ENCODE measurements around the gene WWOX. TPM values are rescaled to one million over a fixed set of nuclear protein-coding genes. Genes with fewer than 3 reads are reported as not detected.

The WWOX gene
- total and polyA plus RNA-seq, 2 donors (not counting 3 experiments of a cell fraction or from before 2014, with no cell fraction given) = 6.2 to 12.5 TPM

GRCh38 chr16:78431701-78432100 lies 332.2 kb downstream of the WWOX start:
- BruUV-seq (replicated peaks) = no TSS peak
- H3K36me3 ChIP-seq (ENCODE audit: control insufficient read depth in 2 of 2, extremely low read depth in 1 of 2, insufficient read depth in 2 of 2, low read length in 2 of 2) = no peaks in the 10 kb centered on the region
- H2AFZ ChIP-seq (ENCODE audit: low read depth, low read length) = no peak overlapping the region
- ChIA-PET POLR2A (no interaction called here), CTCF (no interaction called here)
- no peak for DNase-seq (ENCODE audit: low read depth, low spot score)
- no peaks in the 10 kb centered on the region for H3K27me3 ChIP-seq (ENCODE audit: control insufficient read depth in 2 of 2, insufficient read depth in 2 of 2, low read length in 2 of 2)
- no peak overlapping the region for H3K4me2 ChIP-seq (ENCODE audit: insufficient read depth, low read length)
- H3K79me2 ChIP-seq (ENCODE audit: control insufficient read depth, insufficient read depth, low read length) = no peaks in the 10 kb centered on the region
- no peaks in the 10 kb centered on the region for H3K4me1 ChIP-seq (ENCODE audit: control insufficient read depth, extremely low read depth, insufficient read depth, low read length)
- H3K9me1 ChIP-seq (replicated peaks; ENCODE audit: control insufficient read depth, extremely low read depth, insufficient read depth, low read length) = no peaks in the 10 kb centered on the region
- intact Hi-C loops (cut with micrococcal nuclease) (no loop called here), dilution Hi-C loops (cut with MboI; ENCODE audit: extremely low pct_ligation_motif_present, low sequenced_read_pairs) (no loop called here)
- no peaks in the 10 kb centered on the region for H4K20me1 ChIP-seq (replicated peaks; ENCODE audit: control insufficient read depth, extremely low read depth, insufficient read depth, low read length)
- no peak overlapping the region for H3K4me3 ChIP-seq (replicated peaks in 1 of 3; ENCODE audit: insufficient read depth in 1 of 3, low read depth in 1 of 3, low read length in 3 of 3)
- no peak for FAIRE-seq
- peaks cover 2% of the 10 kb centered on the region for H3K9me3 ChIP-seq (replicated peaks; ENCODE audit: control insufficient read depth, insufficient read depth, low read length)
- TF ChIP-seq POLR2AphosphoS5 (IDR thresholded peaks at IDR 0.05; ENCODE audit: insufficient read depth, low read depth, low read length) (no peak), POLR2A (IDR thresholded peaks at IDR 0.05; ENCODE audit: low read depth, low read length) (no peak)
- TF ChIP-seq, protein P1, sequence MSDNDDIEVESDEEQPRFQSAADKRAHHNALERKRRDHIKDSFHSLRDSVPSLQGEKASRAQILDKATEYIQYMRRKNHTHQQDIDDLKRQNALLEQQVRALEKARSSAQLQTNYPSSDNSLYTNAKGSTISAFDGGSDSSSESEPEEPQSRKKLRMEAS (IDR thresholded peaks at IDR 0.05; ENCODE audit: insufficient read depth, insufficient read length) = no peak
- H3K27ac ChIP-seq (ENCODE audit: insufficient read depth, low read depth, low read length) = no peak overlapping the region
- H3K9ac ChIP-seq (replicated peaks; ENCODE audit: extremely low read depth, insufficient read depth, low read length) = no peak overlapping the region

DNA sequence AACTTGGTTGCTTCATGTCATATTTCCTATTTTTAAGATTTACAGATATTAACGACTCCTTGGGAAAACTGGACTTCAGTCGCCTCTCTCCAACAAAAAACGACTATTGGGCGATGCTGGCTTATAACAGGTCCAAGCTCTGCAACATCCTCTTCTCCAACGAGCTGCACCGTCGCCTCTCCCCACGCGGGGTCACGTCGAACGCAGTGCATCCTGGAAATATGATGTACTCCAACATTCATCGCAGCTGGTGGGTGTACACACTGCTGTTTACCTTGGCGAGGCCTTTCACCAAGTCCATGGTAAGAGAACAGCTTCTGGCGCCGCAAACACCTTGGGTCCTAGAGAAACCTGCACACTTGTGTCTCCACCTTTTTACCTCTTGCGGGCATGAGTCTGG lies 333.0 kb downstream of the WWOX start:
- no peak overlapping the region for H3K27ac ChIP-seq (ENCODE audit: insufficient read depth, low read depth, low read length)
- peaks cover 2% of the 10 kb centered on the region for H3K9me3 ChIP-seq (replicated peaks; ENCODE audit: control insufficient read depth, insufficient read depth, low read length)
- intact Hi-C loops (cut with micrococcal nuclease) (no loop called here), dilution Hi-C loops (cut with MboI; ENCODE audit: extremely low pct_ligation_motif_present, low sequenced_read_pairs) (no loop called here)
- no peak overlapping the region for H3K4me2 ChIP-seq (ENCODE audit: insufficient read depth, low read length)
- no peaks in the 10 kb centered on the region for H3K36me3 ChIP-seq (ENCODE audit: control insufficient read depth in 2 of 2, extremely low read depth in 1 of 2, insufficient read depth in 2 of 2, low read length in 2 of 2)
- ChIA-PET POLR2A (no interaction called here), CTCF (no interaction called here)
- H3K4me1 ChIP-seq (ENCODE audit: control insufficient read depth, extremely low read depth, insufficient read depth, low read length) = no peaks in the 10 kb centered on the region
- H2AFZ ChIP-seq (ENCODE audit: low read depth, low read length) = no peak overlapping the region
- no peak for FAIRE-seq
- no TSS peak for BruUV-seq (replicated peaks)
- no peak for DNase-seq (ENCODE audit: low read depth, low spot score)
- no peak overlapping the region for H3K4me3 ChIP-seq (replicated peaks in 1 of 3; ENCODE audit: insufficient read depth in 1 of 3, low read depth in 1 of 3, low read length in 3 of 3)
- H3K9me1 ChIP-seq (replicated peaks; ENCODE audit: control insufficient read depth, extremely low read depth, insufficient read depth, low read length) = no peaks in the 10 kb centered on the region
- no peak overlapping the region for H3K9ac ChIP-seq (replicated peaks; ENCODE audit: extremely low read depth, insufficient read depth, low read length)
- TF ChIP-seq POLR2AphosphoS5 (IDR thresholded peaks at IDR 0.05; ENCODE audit: insufficient read depth, low read depth, low read length) (no peak), FOS (IDR thresholded peaks at IDR 0.05; ENCODE audit: borderline replicate concordance, insufficient read depth, low read length) (no peak), JUN (IDR thresholded peaks at IDR 0.05; ENCODE audit: borderline replicate concordance, insufficient read depth, insufficient read length, low read depth) (no peak)
- TF ChIP-seq, protein P1 (IDR thresholded peaks at IDR 0.05; ENCODE audit: insufficient read depth, insufficient read length) = no peak
- no peaks in the 10 kb centered on the region for H3K79me2 ChIP-seq (ENCODE audit: control insufficient read depth, insufficient read depth, low read length)
- no peaks in the 10 kb centered on the region for H4K20me1 ChIP-seq (replicated peaks; ENCODE audit: control insufficient read depth, extremely low read depth, insufficient read depth, low read length)
- H3K27me3 ChIP-seq (ENCODE audit: control insufficient read depth in 2 of 2, insufficient read depth in 2 of 2, low read length in 2 of 2) = no peaks in the 10 kb centered on the region
